Uterus (tissue), 2 donors: ENCODE data around the gene HDAC5.

ENCODE experiments used
- POLR2A ChIP-seq, 2 donors: fragments of 450-650 bp; IDR thresholded peaks; one replicate each; pipeline ENCODE4 v1.6.1; 2016; ENCODE audit warnings: antibody characterized with exemption in 2 of 2, mild to moderate bottlenecking in 1 of 2, moderate library complexity in 1 of 2
- TF ChIP-seq, protein P1 (sequence below), 4 experiments: fragments of 200-600 bp in 2 of 4; fragments of 450-650 bp in 2 of 4; sonication (generic) in 2 of 4; IDR thresholded peaks; one replicate each; pipeline ENCODE4 v1.5.1; 2016 to 2019; ENCODE audit warnings: antibody characterized with exemption in 4 of 4, mild to moderate bottlenecking in 2 of 4, moderate library complexity in 1 of 4

DNA sequence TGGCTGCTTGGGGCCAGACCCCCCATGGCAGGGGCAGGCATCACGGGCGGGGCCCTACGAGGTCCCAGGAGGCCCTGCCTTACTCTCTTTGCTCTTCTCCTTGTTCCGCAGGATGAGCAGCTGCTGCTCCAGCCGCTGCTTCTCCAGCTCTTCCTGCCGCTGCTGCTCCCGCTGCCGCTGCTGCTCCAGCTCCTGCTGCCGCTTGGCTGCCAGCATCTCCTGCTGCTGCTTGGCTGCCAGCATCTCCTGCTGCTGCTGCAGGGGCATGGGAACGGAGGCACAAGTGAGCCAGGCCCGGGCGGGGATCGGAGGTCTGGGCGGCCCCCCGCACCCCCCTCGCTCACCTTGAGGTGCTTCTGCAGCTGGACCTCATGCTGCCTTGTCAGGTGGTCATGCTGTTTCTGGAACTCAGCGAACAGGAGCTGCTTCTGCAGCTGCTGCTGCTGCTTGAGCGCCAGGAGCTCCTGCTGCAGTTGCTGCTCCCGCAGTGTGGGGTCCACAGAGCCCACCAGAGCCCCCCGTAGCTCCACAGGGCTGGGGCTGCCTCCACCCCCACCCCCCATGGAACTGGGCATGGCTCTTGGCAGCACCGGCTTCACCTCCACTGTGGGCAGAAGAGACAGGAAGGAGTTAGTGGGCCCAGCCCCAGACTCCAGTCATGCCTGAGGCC lies 30.1 kb downstream of the HDAC5 start:
- TF ChIP-seq POLR2A (IDR thresholded peaks at IDR 0.05): no peak
- TF ChIP-seq, protein P1, sequence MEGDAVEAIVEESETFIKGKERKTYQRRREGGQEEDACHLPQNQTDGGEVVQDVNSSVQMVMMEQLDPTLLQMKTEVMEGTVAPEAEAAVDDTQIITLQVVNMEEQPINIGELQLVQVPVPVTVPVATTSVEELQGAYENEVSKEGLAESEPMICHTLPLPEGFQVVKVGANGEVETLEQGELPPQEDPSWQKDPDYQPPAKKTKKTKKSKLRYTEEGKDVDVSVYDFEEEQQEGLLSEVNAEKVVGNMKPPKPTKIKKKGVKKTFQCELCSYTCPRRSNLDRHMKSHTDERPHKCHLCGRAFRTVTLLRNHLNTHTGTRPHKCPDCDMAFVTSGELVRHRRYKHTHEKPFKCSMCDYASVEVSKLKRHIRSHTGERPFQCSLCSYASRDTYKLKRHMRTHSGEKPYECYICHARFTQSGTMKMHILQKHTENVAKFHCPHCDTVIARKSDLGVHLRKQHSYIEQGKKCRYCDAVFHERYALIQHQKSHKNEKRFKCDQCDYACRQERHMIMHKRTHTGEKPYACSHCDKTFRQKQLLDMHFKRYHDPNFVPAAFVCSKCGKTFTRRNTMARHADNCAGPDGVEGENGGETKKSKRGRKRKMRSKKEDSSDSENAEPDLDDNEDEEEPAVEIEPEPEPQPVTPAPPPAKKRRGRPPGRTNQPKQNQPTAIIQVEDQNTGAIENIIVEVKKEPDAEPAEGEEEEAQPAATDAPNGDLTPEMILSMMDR (IDR thresholded peaks at IDR 0.05): no peak
